ENCODE data around the gene COX6A1. TPM values are rescaled to one million over a fixed set of nuclear protein-coding genes. Genes with fewer than 3 reads are reported as not detected.
"Not testable (repeated sequence)": the region's sequence is repeated elsewhere in the genome, so short reads cannot be mapped to it uniquely, and the experiment has no call there.

The COX6A1 gene
- total and polyA plus RNA-seq, 3 experiments from 2014 or later, result 475 to 785 (median 475) TPM

GRCh38 chr12:120438495-120439198 is 734 bp downstream of the COX6A1 start:
- peaks cover 22 to 36% (median 29%) of the 10 kb centered on the region in 3 donors for H3K4me1 Mint-ChIP-seq
- Histone ChIP-seq H3K27me3 (ENCODE audit: insufficient read depth, low read length, poor library complexity, severe bottlenecking) (no peaks in the 10 kb centered on the region), H3K9me3 (ENCODE audit: low read length) (no peaks in the 10 kb centered on the region), H3K27ac (ENCODE audit: low read depth, low read length) (peak overlapping the region; percentile 64), H3K4me1 (ENCODE audit: insufficient read depth, low read length) (peaks cover 22% of the 10 kb centered on the region), H3K36me3 (ENCODE audit: insufficient read depth, low read length) (no peaks in the 10 kb centered on the region), H3K4me3 (ENCODE audit: low read length) (peak overlapping the region; percentile 57)
- H3K4me3 Mint-ChIP-seq, result peak overlapping the region; percentile 91 to 97 (median 94)
- DNase-seq, result no peak
- POLR2A ChIA-PET, result interaction anchor here (0.5 to 1.4 kb wide), 5 partner anchors 28 to 145 kb away, joined by 3 to 5 read pairs (median 4); partner anchors contain the start of gene RNU4-1
- peaks cover 0 to 46% (median 2%) of the 10 kb centered on the region in 3 donors for H3K36me3 Mint-ChIP-seq
- peaks cover 0 to 3% of the 10 kb centered on the region in 2 donors for H3K27me3 Mint-ChIP-seq
- no peaks in the 10 kb centered on the region for H3K9me3 Mint-ChIP-seq
- H3K27ac Mint-ChIP-seq, result peak overlapping the region; percentile 90 to 99 (median 94)
- CTCF ChIA-PET, result interaction anchor here (0.9 to 2.1 kb wide), 9 partner anchors 9 to 122 kb away, joined by 3 to 12 read pairs (median 6); partner anchors contain the start of gene DYNLL1

GRCh38 chr12:120439646-120440247 is 1.8 kb downstream of the COX6A1 start:
- Histone ChIP-seq H3K27me3 (ENCODE audit: insufficient read depth, low read length, poor library complexity, severe bottlenecking) (no peaks in the 10 kb centered on the region), H3K36me3 (ENCODE audit: insufficient read depth, low read length) (no peaks in the 10 kb centered on the region), H3K4me3 (ENCODE audit: low read length) (no peak overlapping the region), H3K27ac (ENCODE audit: low read depth, low read length) (no peak overlapping the region), H3K4me1 (ENCODE audit: insufficient read depth, low read length) (peaks cover 22% of the 10 kb centered on the region), H3K9me3 (ENCODE audit: low read length) (no peaks in the 10 kb centered on the region)
- ChIA-PET CTCF (interaction anchor here (0.8 to 2.0 kb wide), 8 partner anchors 13 to 207 kb away, joined by 3 to 8 read pairs (median 5); partner anchors contain the start of genes DYNLL1, POP5 and SRSF9), POLR2A (interaction anchor here (1.5 kb wide), 1 partner anchor 25 kb away, joined by 3 read pairs; no protein-coding TSS in a partner anchor)
- DNase-seq, result peak; percentile 71 to 84 (median 71)
- peaks cover 0 to 57% (median 4%) of the 10 kb centered on the region in 3 donors for H3K36me3 Mint-ChIP-seq
- H3K27me3 Mint-ChIP-seq, result no peaks in the 10 kb centered on the region
- H3K4me1 Mint-ChIP-seq, result peaks cover 24 to 46% (median 36%) of the 10 kb centered on the region in 3 donors
- peak overlapping the region in 7 of 8 donors; percentile 10 to 91 (median 50) for H3K27ac Mint-ChIP-seq
- H3K4me3 Mint-ChIP-seq, result peak overlapping the region; percentile 44 to 88 (median 56)
- H3K9me3 Mint-ChIP-seq, result no peaks in the 10 kb centered on the region

GRCh38 chr12:120444676-120445075 is 6.8 kb downstream of the COX6A1 start:
- Mint-ChIP-seq H3K36me3 (peaks cover 0 to 61% (median 5%) of the 10 kb centered on the region in 3 donors), H3K9me3 (no peaks in the 10 kb centered on the region), H3K27me3 (peaks cover 0 to 4% of the 10 kb centered on the region in 2 donors), H3K4me3 (peak overlapping the region; percentile 63 to 100 (median 93)), H3K27ac (peak overlapping the region; percentile 21 to 98 (median 92)), H3K4me1 (peaks cover 26 to 56% (median 47%) of the 10 kb centered on the region in 3 donors)
- Histone ChIP-seq H3K9me3 (ENCODE audit: low read length) (no peaks in the 10 kb centered on the region), H3K4me3 (ENCODE audit: low read length) (no peak overlapping the region), H3K27me3 (ENCODE audit: insufficient read depth, low read length, poor library complexity, severe bottlenecking) (no peaks in the 10 kb centered on the region), H3K36me3 (ENCODE audit: insufficient read depth, low read length) (no peaks in the 10 kb centered on the region), H3K4me1 (ENCODE audit: insufficient read depth, low read length) (peaks cover 24% of the 10 kb centered on the region), H3K27ac (ENCODE audit: low read depth, low read length) (no peak overlapping the region)
- ChIA-PET POLR2A (no interaction called here), CTCF (interaction anchor here (1.4 to 2.0 kb wide), 2 partner anchors 24 to 79 kb away, joined by 3 to 5 read pairs; no protein-coding TSS in a partner anchor)
- DNase-seq, result no peak

GRCh38 chr12:120445911-120446843 is 8.3 kb downstream of the COX6A1 start, which contains the start of the genes GATC and TRIAP1:
Gene GATC, plus strand, starts transcription at chr12:120446444. Its CDS starts 37 bp downstream, at chr12:120446481.
Gene TRIAP1, minus strand, starts transcription at chr12:120446384. Its CDS starts 12 bp downstream, at chr12:120446372.
- Mint-ChIP-seq H3K4me3 (peak within 1 kb of the TSS; percentile 92 to 100 (median 95)), H3K9me3 (no peaks in the 10 kb centered on the region), H3K36me3 (peaks cover 0 to 54% (median 5%) of the 10 kb centered on the region in 3 donors), H3K27ac (peak within 1 kb of the TSS; percentile 91 to 99 (median 97)), H3K27me3 (peaks cover 0 to 4% of the 10 kb centered on the region in 2 donors), H3K4me1 (peaks cover 21 to 46% (median 39%) of the 10 kb centered on the region in 3 donors)
- CTCF ChIA-PET, result interaction anchor here (1.7 kb wide), 1 partner anchor 8 kb away, joined by 4 read pairs; no protein-coding TSS in a partner anchor
- peak; percentile 72 to 89 (median 84) for DNase-seq
- H3K27me3 ChIP-seq (ENCODE audit: insufficient read depth, low read length, poor library complexity, severe bottlenecking), result no peaks in the 10 kb centered on the region
- H3K36me3 ChIP-seq (ENCODE audit: insufficient read depth, low read length), result peaks cover 8% of the 10 kb centered on the region
- H3K9me3 ChIP-seq (ENCODE audit: low read length), result no peaks in the 10 kb centered on the region
- peak within 1 kb of the TSS; percentile 92 for H3K27ac ChIP-seq (ENCODE audit: low read depth, low read length)
- H3K4me1 ChIP-seq (ENCODE audit: insufficient read depth, low read length), result peaks cover 19% of the 10 kb centered on the region
- POLR2A ChIA-PET, result no interaction called here
- H3K4me3 ChIP-seq (ENCODE audit: low read length), result peak within 1 kb of the TSS; percentile 96

- H3K36me3 Mint-ChIP-seq, result peaks cover 0 to 51% (median 5%) of the 10 kb centered on the region in 3 donors
- POLR2A ChIA-PET, result interaction anchor here (0.7 kb wide), 2 partner anchors 49 to 68 kb away, joined by 5 to 7 read pairs; partner anchors contain the start of gene DYNLL1
These were observed 8.9 kb downstream of the COX6A1 start for GRCh38 chr12:120446844-120447178.

GRCh38 chr12:120447992-120448391 is 10.1 kb downstream of the COX6A1 start:
- Mint-ChIP-seq H3K9me3 (no peaks in the 10 kb centered on the region), H3K4me1 (peaks cover 21 to 44% (median 39%) of the 10 kb centered on the region in 3 donors), H3K27ac (peak overlapping the region in 6 of 8 donors; percentile 35 to 99 (median 92)), H3K27me3 (peaks cover 0 to 4% of the 10 kb centered on the region in 2 donors), H3K4me3 (peak overlapping the region; percentile 92 to 100 (median 95)), H3K36me3 (peaks cover 0 to 49% (median 3%) of the 10 kb centered on the region in 3 donors)
- Histone ChIP-seq H3K4me3 (ENCODE audit: low read length) (no peak overlapping the region), H3K27ac (ENCODE audit: low read depth, low read length) (no peak overlapping the region), H3K27me3 (ENCODE audit: insufficient read depth, low read length, poor library complexity, severe bottlenecking) (no peaks in the 10 kb centered on the region), H3K9me3 (ENCODE audit: low read length) (no peaks in the 10 kb centered on the region), H3K36me3 (ENCODE audit: insufficient read depth, low read length) (peaks cover 8% of the 10 kb centered on the region), H3K4me1 (ENCODE audit: insufficient read depth, low read length) (peaks cover 19% of the 10 kb centered on the region)
- DNase-seq, result no peak
- CTCF ChIA-PET, result interaction anchor here (0.7 to 1.7 kb wide), 3 partner anchors 9 to 38 kb away, joined by 3 to 4 read pairs (median 3); no protein-coding TSS in a partner anchor
- POLR2A ChIA-PET, result interaction anchor here (0.7 kb wide), 1 partner anchor 82 kb away, joined by 3 read pairs; no protein-coding TSS in a partner anchor

More at GRCh38 chr12:120446844-120447178, 8.9 kb downstream of the COX6A1 start:
- H3K4me3 Mint-ChIP-seq, result peak overlapping the region; percentile 92 to 100 (median 95)
- H3K9me3 ChIP-seq (ENCODE audit: low read length); H3K27me3 Mint-ChIP-seq; H3K27me3 ChIP-seq (ENCODE audit: insufficient read depth, low read length, poor library complexity, severe bottlenecking); DNase-seq; H3K9me3 Mint-ChIP-seq; H3K36me3 ChIP-seq (ENCODE audit: insufficient read depth, low read length): not testable (repeated sequence)
- H3K4me1 Mint-ChIP-seq, result peaks cover 21 to 46% (median 39%) of the 10 kb centered on the region in 3 donors
- CTCF ChIA-PET, result interaction anchor here (0.7 to 1.7 kb wide), 4 partner anchors 8 to 69 kb away, joined by 3 to 4 read pairs (median 3); no protein-coding TSS in a partner anchor
- H3K27ac Mint-ChIP-seq, result peak overlapping the region; percentile 91 to 99 (median 97)
- Histone ChIP-seq H3K4me3 (ENCODE audit: low read length) (peak overlapping the region; percentile 96), H3K27ac (ENCODE audit: low read depth, low read length) (peak overlapping the region; percentile 92), H3K4me1 (ENCODE audit: insufficient read depth, low read length) (peaks cover 19% of the 10 kb centered on the region)

- H3K27ac Mint-ChIP-seq, result peak overlapping the region in 3 of 8 donors; percentile 27 to 80 (median 43)
- not testable (repeated sequence) for H3K36me3 ChIP-seq (ENCODE audit: insufficient read depth, low read length); H3K27ac ChIP-seq (ENCODE audit: low read depth, low read length); H3K4me1 ChIP-seq (ENCODE audit: insufficient read depth, low read length); H3K27me3 Mint-ChIP-seq; H3K4me3 Mint-ChIP-seq; DNase-seq; H3K4me3 ChIP-seq (ENCODE audit: low read length); H3K9me3 Mint-ChIP-seq; H3K27me3 ChIP-seq (ENCODE audit: insufficient read depth, low read length, poor library complexity, severe bottlenecking); H3K9me3 ChIP-seq (ENCODE audit: low read length)
- ChIA-PET POLR2A (interaction anchor here (0.6 kb wide), 1 partner anchor 42 kb away, joined by 3 read pairs; no protein-coding TSS in a partner anchor), CTCF (interaction anchor here (0.8 to 4.8 kb wide), 9 partner anchors 9 to 197 kb away, joined by 3 to 16 read pairs (median 5); partner anchors contain the start of genes DYNLL1 and SRSF9)
- H3K36me3 Mint-ChIP-seq, result peaks cover 0 to 55% (median 6%) of the 10 kb centered on the region in 3 donors
- H3K4me1 Mint-ChIP-seq, result peaks cover 3 to 15% (median 10%) of the 10 kb centered on the region in 3 donors
These were observed 14.6 kb downstream of the COX6A1 start for GRCh38 chr12:120452524-120452923.
